ENCODE results near the gene ODC1.

Gene ODC1

GRCh38 chr2:10413503-10413902 is 34.6 kb downstream of the ODC1 start:
- no peak for DNase-seq

GRCh38 chr2:10412380-10412779 is 35.7 kb downstream of the ODC1 start:
- DNase-seq: no peak

GRCh38 chr2:10411557-10411956 is 36.6 kb downstream of the ODC1 start:
- DNase-seq: no peak

- DNase-seq: no peak
Measured at GRCh38 chr2:10410823-10411437, 37.2 kb downstream of the ODC1 start.

- DNase-seq: no peak
Measured at GRCh38 chr2:10410001-10410822, 37.9 kb downstream of the ODC1 start.

GRCh38 chr2:10408649-10409579 is 39.2 kb downstream of the ODC1 start:
- DNase-seq: peak; percentile 85

- DNase-seq: peak; percentile 62
Measured at GRCh38 chr2:10407841-10408648, 40.1 kb downstream of the ODC1 start.

GRCh38 chr2:10407432-10407831 is 40.7 kb downstream of the ODC1 start:
- DNase-seq: peak; percentile 29

- no peak for DNase-seq
Measured at GRCh38 chr2:10406491-10407188, 41.5 kb downstream of the ODC1 start.

- no peak for DNase-seq
Measured at GRCh38 chr2:10406016-10406415, 42.1 kb downstream of the ODC1 start.

- no peak for DNase-seq
Measured at GRCh38 chr2:10405448-10405847, 42.7 kb downstream of the ODC1 start.

- DNase-seq: no peak
Measured at GRCh38 chr2:10404324-10405143, 43.6 kb downstream of the ODC1 start.

- no peak for DNase-seq
Measured at GRCh38 chr2:10402653-10403215, 45.4 kb downstream of the ODC1 start.

GRCh38 chr2:10402062-10402585 is 46.0 kb downstream of the ODC1 start:
- DNase-seq: no peak

GRCh38 chr2:10400978-10401951 is 46.9 kb downstream of the ODC1 start:
- no peak for DNase-seq

- DNase-seq: no peak
Measured at GRCh38 chr2:10400568-10400977, 47.6 kb downstream of the ODC1 start.

- DNase-seq: no peak
Measured at GRCh38 chr2:10400002-10400401, 48.1 kb downstream of the ODC1 start.

GRCh38 chr2:10399358-10399757 is 48.8 kb downstream of the ODC1 start:
- DNase-seq: no peak

GRCh38 chr2:10398496-10398895 is 49.6 kb downstream of the ODC1 start:
- no peak for DNase-seq
